ENCODE data around the gene ZNF93. TPM values are rescaled to one million over a fixed set of nuclear protein-coding genes. Genes with fewer than 3 reads are reported as not detected.
"Not testable (repeated sequence)": the region's sequence is repeated elsewhere in the genome, so short reads cannot be mapped to it uniquely, and the experiment has no call there.

The ZNF93 gene
- total RNA-seq, 1 experiment from 2014 or later, result 0.40 TPM

- H3K4me3 ChIP-seq (ENCODE audit: low read length), result peak overlapping the region; percentile 77
- H2AFZ ChIP-seq (ENCODE audit: low read length), result peak overlapping the region; percentile 79
- intact Hi-C loops (cut with micrococcal nuclease), result loop anchor here (10.0 kb wide), 1 partner anchor 142 kb away; no protein-coding TSS in a partner anchor
- no peaks in the 10 kb centered on the region for H3K9me2 ChIP-seq (replicated peaks; ENCODE audit: low read length)
- H3K27ac ChIP-seq (ENCODE audit: low read length), result no peak overlapping the region
- H3K9me3 ChIP-seq (ENCODE audit: low read length), result peaks cover 30% of the 10 kb centered on the region
- BruUV-seq (replicated peaks), result no TSS peak
- no peaks in the 10 kb centered on the region for H3F3A ChIP-seq (ENCODE audit: low read length, unreplicated experiment)
- H3K79me2 ChIP-seq (ENCODE audit: low read length), result peaks cover 11% of the 10 kb centered on the region
- ChIA-PET CTCF (no interaction called here), POLR2A (ENCODE audit: unreplicated experiment) (no interaction called here)
- ATAC-seq (no peak), DNase-seq (no peak)
- H4K20me1 ChIP-seq (ENCODE audit: low read length), result no peaks in the 10 kb centered on the region
- no peaks in the 10 kb centered on the region for H3K27me3 ChIP-seq (ENCODE audit: low read length)
- TF ChIP-seq EZH2 (IDR thresholded peaks at IDR 0.05; ENCODE audit: low read length, unreplicated experiment) (no peak), CTCF (conservative IDR thresholded peaks at IDR 0.05; ENCODE audit: low read depth, low read length) (no peak), EZH2phosphoT487 (IDR thresholded peaks at IDR 0.05; ENCODE audit: borderline replicate concordance, low read length) (no peak)
- H3K4me2 ChIP-seq (ENCODE audit: low read length), result peak overlapping the region; percentile 73
- peaks cover 16% of the 10 kb centered on the region for H3K36me3 ChIP-seq (ENCODE audit: low read depth, low read length)
- H3K4me1 ChIP-seq (ENCODE audit: insufficient read depth, low read length), result no peaks in the 10 kb centered on the region
- peak overlapping the region; percentile 65; the same call in 1 of the 2 replicates for H3K9ac ChIP-seq (ENCODE audit: low read length)
Observed at GRCh38 chr19:19866611-19867248, 34.0 kb upstream of the ZNF93 start.

GRCh38 chr19:19870086-19870485 lies 30.7 kb upstream of the ZNF93 start:
- Histone ChIP-seq H3K9me3 (ENCODE audit: low read length) (peaks cover 32% of the 10 kb centered on the region), H3K36me3 (ENCODE audit: low read depth, low read length) (peaks cover 32% of the 10 kb centered on the region), H3K79me2 (ENCODE audit: low read length) (peaks cover 11% of the 10 kb centered on the region)
- intact Hi-C loops (cut with micrococcal nuclease); H2AFZ ChIP-seq (ENCODE audit: low read length); H4K20me1 ChIP-seq (ENCODE audit: low read length); BruUV-seq (replicated peaks); H3K9ac ChIP-seq (ENCODE audit: low read length); H3K9me2 ChIP-seq (replicated peaks; ENCODE audit: low read length); H3K27me3 ChIP-seq (ENCODE audit: low read length); DNase-seq; ATAC-seq; H3F3A ChIP-seq (ENCODE audit: low read length, unreplicated experiment); CTCF ChIA-PET; H3K4me3 ChIP-seq (ENCODE audit: low read length); POLR2A ChIA-PET (ENCODE audit: unreplicated experiment); H3K4me1 ChIP-seq (ENCODE audit: insufficient read depth, low read length); H3K4me2 ChIP-seq (ENCODE audit: low read length); H3K27ac ChIP-seq (ENCODE audit: low read length): not testable (repeated sequence)

GRCh38 chr19:19871932-19872331 lies 28.8 kb upstream of the ZNF93 start:
- Histone ChIP-seq H3K4me1 (ENCODE audit: insufficient read depth, low read length) (no peaks in the 10 kb centered on the region), H3K27me3 (ENCODE audit: low read length) (no peaks in the 10 kb centered on the region), H3K4me3 (ENCODE audit: low read length) (no peak overlapping the region), H3K79me2 (ENCODE audit: low read length) (peaks cover 1% of the 10 kb centered on the region), H4K20me1 (ENCODE audit: low read length) (no peaks in the 10 kb centered on the region), H3K9ac (ENCODE audit: low read length) (no peak overlapping the region), H3K27ac (ENCODE audit: low read length) (no peak overlapping the region), H3F3A (ENCODE audit: low read length, unreplicated experiment) (no peaks in the 10 kb centered on the region), H2AFZ (ENCODE audit: low read length) (no peak overlapping the region), H3K4me2 (ENCODE audit: low read length) (no peak overlapping the region), H3K9me2 (replicated peaks; ENCODE audit: low read length) (no peaks in the 10 kb centered on the region), H3K36me3 (ENCODE audit: low read depth, low read length) (peaks cover 32% of the 10 kb centered on the region), H3K9me3 (ENCODE audit: low read length) (peaks cover 33% of the 10 kb centered on the region)
- BruUV-seq (replicated peaks), result no TSS peak
- ChIA-PET CTCF (no interaction called here), POLR2A (ENCODE audit: unreplicated experiment) (no interaction called here)
- TF ChIP-seq EZH2phosphoT487 (IDR thresholded peaks at IDR 0.05; ENCODE audit: borderline replicate concordance, low read length) (no peak), CTCF (conservative IDR thresholded peaks at IDR 0.05; ENCODE audit: low read depth, low read length) (no peak), EZH2 (IDR thresholded peaks at IDR 0.05; ENCODE audit: low read length, unreplicated experiment) (no peak)
- intact Hi-C loops (cut with micrococcal nuclease), result no loop called here
- no peak for ATAC-seq
- DNase-seq, result no peak
